ENCODE measurements around the gene TBC1D7.

TBC1D7 gene

GRCh38 chr6:13285705-13286104 is 42.6 kb downstream of the TBC1D7 start:
- Histone ChIP-seq H3K27me3 (ENCODE audit: control insufficient read depth in 1 of 2, insufficient read depth in 1 of 2, low read length in 2 of 2) (no peaks in the 10 kb centered on the region), H3K79me1 (replicated peaks; ENCODE audit: low read length, poor library complexity, severe bottlenecking) (peaks cover 3% of the 10 kb centered on the region), H3K4ac (ENCODE audit: low read depth in 1 of 2, low read length in 2 of 2) (no peak overlapping the region), H2BK12ac (ENCODE audit: low read length in 2 of 2) (no peak overlapping the region), H3K36me3 (ENCODE audit: control insufficient read depth in 1 of 2, insufficient read depth in 2 of 2, low read depth in 1 of 2, low read length in 2 of 2) (peaks cover 15 to 34% of the 10 kb centered on the region in 2 experiments), H2AFZ (ENCODE audit: low read depth, low read length) (no peak overlapping the region), H3K4me1 (ENCODE audit: control insufficient read depth, insufficient read depth, low read depth, low read length) (peaks cover 4% of the 10 kb centered on the region), H3K9me3 (ENCODE audit: control insufficient read depth, low read length) (no peaks in the 10 kb centered on the region), H2AK5ac (ENCODE audit: low read length, severe bottlenecking) (no peak overlapping the region), H3K9ac (ENCODE audit: low read length) (no peak overlapping the region), H2BK5ac (ENCODE audit: low read depth, low read length, poor library complexity, severe bottlenecking) (no peak overlapping the region), H3K18ac (ENCODE audit: low read depth in 1 of 2, low read length in 2 of 2) (no peak overlapping the region), H4K91ac (ENCODE audit: low read length) (no peak overlapping the region), H3K4me3 (ENCODE audit: insufficient read depth in 1 of 2, low read depth in 1 of 2, low read length in 2 of 2) (no peak overlapping the region), H2BK15ac (ENCODE audit: low read depth, poor library complexity, severe bottlenecking) (no peak overlapping the region), H3K23ac (ENCODE audit: low read length in 2 of 2) (no peak overlapping the region), H3K27ac (ENCODE audit: low read length, poor library complexity, severe bottlenecking) (no peak overlapping the region), H4K8ac (ENCODE audit: low read length) (no peak overlapping the region), H3K14ac (ENCODE audit: low read length in 2 of 2) (no peak overlapping the region), H2BK120ac (ENCODE audit: low read depth, low read length) (no peak overlapping the region), H3K4me2 (ENCODE audit: low read length, poor library complexity, severe bottlenecking) (no peak overlapping the region)
- WGBS, result 96% methylated on average over 2 of the region's 2 CpGs
- no peak for DNase-seq

GRCh38 chr6:13284646-13285045 is 43.7 kb downstream of the TBC1D7 start:
- Histone ChIP-seq H3K79me1 (replicated peaks; ENCODE audit: low read length, poor library complexity, severe bottlenecking) (peaks cover 3% of the 10 kb centered on the region), H3K9ac (ENCODE audit: low read length) (no peak overlapping the region), H3K18ac (ENCODE audit: low read depth in 1 of 2, low read length in 2 of 2) (no peak overlapping the region), H3K14ac (ENCODE audit: low read length in 2 of 2) (no peak overlapping the region), H2BK15ac (ENCODE audit: low read depth, poor library complexity, severe bottlenecking) (no peak overlapping the region), H3K4me3 (ENCODE audit: insufficient read depth in 1 of 2, low read depth in 1 of 2, low read length in 2 of 2) (no peak overlapping the region), H2BK5ac (ENCODE audit: low read depth, low read length, poor library complexity, severe bottlenecking) (no peak overlapping the region), H4K8ac (ENCODE audit: low read length) (peak overlapping the region; percentile 7), H3K9me3 (ENCODE audit: control insufficient read depth, low read length) (no peaks in the 10 kb centered on the region), H2BK120ac (ENCODE audit: low read depth, low read length) (no peak overlapping the region), H3K27ac (ENCODE audit: low read length, poor library complexity, severe bottlenecking) (no peak overlapping the region), H2AK5ac (ENCODE audit: low read length, severe bottlenecking) (no peak overlapping the region), H3K4me1 (ENCODE audit: control insufficient read depth, insufficient read depth, low read depth, low read length) (peaks cover 4% of the 10 kb centered on the region), H3K23ac (ENCODE audit: low read length in 2 of 2) (no peak overlapping the region), H2AFZ (ENCODE audit: low read depth, low read length) (no peak overlapping the region), H2BK12ac (ENCODE audit: low read length in 2 of 2) (no peak overlapping the region), H3K27me3 (ENCODE audit: control insufficient read depth in 1 of 2, insufficient read depth in 1 of 2, low read length in 2 of 2) (no peaks in the 10 kb centered on the region), H3K4ac (ENCODE audit: low read depth in 1 of 2, low read length in 2 of 2) (no peak overlapping the region), H3K36me3 (ENCODE audit: control insufficient read depth in 1 of 2, insufficient read depth in 2 of 2, low read depth in 1 of 2, low read length in 2 of 2) (peaks cover 11 to 35% of the 10 kb centered on the region in 2 experiments), H3K4me2 (ENCODE audit: low read length, poor library complexity, severe bottlenecking) (no peak overlapping the region), H4K91ac (ENCODE audit: low read length) (peak overlapping the region; percentile 43)
- 73% methylated on average over 6 of the region's 6 CpGs for WGBS
- peak; percentile 25 for DNase-seq

GRCh38 chr6:13283331-13283730 is 45.0 kb downstream of the TBC1D7 start:
- Histone ChIP-seq H3K4ac (ENCODE audit: low read depth in 1 of 2, low read length in 2 of 2) (no peak overlapping the region), H3K4me3 (ENCODE audit: insufficient read depth in 1 of 2, low read depth in 1 of 2, low read length in 2 of 2) (no peak overlapping the region), H3K18ac (ENCODE audit: low read depth in 1 of 2, low read length in 2 of 2) (no peak overlapping the region), H3K4me2 (ENCODE audit: low read length, poor library complexity, severe bottlenecking) (no peak overlapping the region), H3K14ac (ENCODE audit: low read length in 2 of 2) (no peak overlapping the region), H2BK15ac (ENCODE audit: low read depth, poor library complexity, severe bottlenecking) (no peak overlapping the region), H2BK12ac (ENCODE audit: low read length in 2 of 2) (no peak overlapping the region), H3K4me1 (ENCODE audit: control insufficient read depth, insufficient read depth, low read depth, low read length) (peaks cover 4% of the 10 kb centered on the region), H2BK5ac (ENCODE audit: low read depth, low read length, poor library complexity, severe bottlenecking) (no peak overlapping the region), H3K36me3 (ENCODE audit: control insufficient read depth in 1 of 2, insufficient read depth in 2 of 2, low read depth in 1 of 2, low read length in 2 of 2) (peaks cover 7 to 28% of the 10 kb centered on the region in 2 experiments), H3K9ac (ENCODE audit: low read length) (no peak overlapping the region), H2AFZ (ENCODE audit: low read depth, low read length) (no peak overlapping the region), H3K27ac (ENCODE audit: low read length, poor library complexity, severe bottlenecking) (no peak overlapping the region), H3K27me3 (ENCODE audit: control insufficient read depth in 1 of 2, insufficient read depth in 1 of 2, low read length in 2 of 2) (no peaks in the 10 kb centered on the region), H4K8ac (ENCODE audit: low read length) (no peak overlapping the region), H3K9me3 (ENCODE audit: control insufficient read depth, low read length) (no peaks in the 10 kb centered on the region), H2BK120ac (ENCODE audit: low read depth, low read length) (no peak overlapping the region), H4K91ac (ENCODE audit: low read length) (no peak overlapping the region), H2AK5ac (ENCODE audit: low read length, severe bottlenecking) (no peak overlapping the region), H3K23ac (ENCODE audit: low read length in 2 of 2) (no peak overlapping the region), H3K79me1 (replicated peaks; ENCODE audit: low read length, poor library complexity, severe bottlenecking) (no peaks in the 10 kb centered on the region)
- DNase-seq, result no peak
- 89% methylated on average over 14 of the region's 14 CpGs for WGBS

GRCh38 chr6:13282393-13283069 is 45.8 kb downstream of the TBC1D7 start:
- no peak overlapping the region for H3K4me3 ChIP-seq (ENCODE audit: insufficient read depth in 1 of 2, low read depth in 1 of 2, low read length in 2 of 2)
- no peak overlapping the region for H3K4ac ChIP-seq (ENCODE audit: low read depth in 1 of 2, low read length in 2 of 2)
- H2AFZ ChIP-seq (ENCODE audit: low read depth, low read length), result no peak overlapping the region
- no peak overlapping the region for H3K9ac ChIP-seq (ENCODE audit: low read length)
- H3K23ac ChIP-seq (ENCODE audit: low read length in 2 of 2), result no peak overlapping the region
- no peak overlapping the region for H3K14ac ChIP-seq (ENCODE audit: low read length in 2 of 2)
- DNase-seq, result no peak
- H2BK120ac ChIP-seq (ENCODE audit: low read depth, low read length), result no peak overlapping the region
- H3K79me1 ChIP-seq (replicated peaks; ENCODE audit: low read length, poor library complexity, severe bottlenecking), result no peaks in the 10 kb centered on the region
- H2BK5ac ChIP-seq (ENCODE audit: low read depth, low read length, poor library complexity, severe bottlenecking), result no peak overlapping the region
- H4K91ac ChIP-seq (ENCODE audit: low read length), result no peak overlapping the region
- H2AK5ac ChIP-seq (ENCODE audit: low read length, severe bottlenecking), result no peak overlapping the region
- no peak overlapping the region for H3K27ac ChIP-seq (ENCODE audit: low read length, poor library complexity, severe bottlenecking)
- no peak overlapping the region for H4K8ac ChIP-seq (ENCODE audit: low read length)
- H3K9me3 ChIP-seq (ENCODE audit: control insufficient read depth, low read length), result no peaks in the 10 kb centered on the region
- H3K18ac ChIP-seq (ENCODE audit: low read depth in 1 of 2, low read length in 2 of 2), result no peak overlapping the region
- H3K4me1 ChIP-seq (ENCODE audit: control insufficient read depth, insufficient read depth, low read depth, low read length), result peaks cover 4% of the 10 kb centered on the region
- WGBS, result 93% methylated on average over 7 of the region's 8 CpGs
- no peak overlapping the region for H3K4me2 ChIP-seq (ENCODE audit: low read length, poor library complexity, severe bottlenecking)
- H3K27me3 ChIP-seq (ENCODE audit: control insufficient read depth in 1 of 2, insufficient read depth in 1 of 2, low read length in 2 of 2), result no peaks in the 10 kb centered on the region
- H2BK12ac ChIP-seq (ENCODE audit: low read length in 2 of 2), result no peak overlapping the region
- H2BK15ac ChIP-seq (ENCODE audit: low read depth, poor library complexity, severe bottlenecking), result no peak overlapping the region
- peaks cover 7 to 21% of the 10 kb centered on the region in 2 experiments for H3K36me3 ChIP-seq (ENCODE audit: control insufficient read depth in 1 of 2, insufficient read depth in 2 of 2, low read depth in 1 of 2, low read length in 2 of 2)
